GM12878 (cell line): Measurements from ENCODE around the gene CHIA. TPM values are rescaled to one million over a fixed set of nuclear protein-coding genes. Genes with fewer than 3 reads are reported as not detected.

Experiments
- ATAC-seq: fragments of 200-7000 bp; cut with Tn5 transposase; 3 replicates; pipeline ENCODE4 v1.9.1; 2020; ENCODE audit warnings: mild to moderate bottlenecking, moderate library complexity
- BruUV-seq: library from RNA; stranded (reverse); fragments of 400-500 nt; replicated peaks from 2 replicates; lab custom pipeline; 2021; lab: Mats Ljungman, UMichigan
- CTCF ChIA-PET: fragments of 300-600 bp; sonication (Branson Sonifier 250); formaldehyde crosslinking; extraction: SDS; loops from one replicate; lab custom pipeline; 2021; ENCODE audit warnings: inconsistent platforms; lab: Yijun Ruan, JAX
- POLR2A ChIA-PET: fragments of 350-600 bp; formaldehyde crosslinking; extraction: SDS; loops from one replicate; lab custom pipeline; 2021; ENCODE audit warnings: inconsistent platforms; lab: Charles Lee
- RAD21 ChIA-PET: fragments of 300-600 bp; sonication (Branson Sonifier 250); formaldehyde crosslinking; loops from one replicate; lab custom pipeline; 2023; ENCODE audit warnings: antibody characterized with exemption; ENCODE audit not compliant: unreplicated experiment; lab: Charles Lee
- SMC1A ChIA-PET: fragments of 300-600 bp; sonication (Branson Sonifier 250); formaldehyde crosslinking; loops from one replicate; lab custom pipeline; 2023; ENCODE audit not compliant: unreplicated experiment, uncharacterized antibody; lab: Charles Lee
- DNase-seq: peaks from one replicate; pipeline ENCODE4 v3.0.0-alpha.2; 2011; ENCODE audit warnings: low read depth, low spot score
- FAIRE-seq: peaks from 3 replicates; lab custom pipeline; 2011; peaks lifted over from hg19 to GRCh38; lab: Jason Lieb, UNC
- H2AFZ ChIP-seq: 2 replicates; pipeline ENCODE4 v1.6.0; 2011; ENCODE audit warnings: low read depth, low read length, control low read depth; ENCODE audit not compliant: control insufficient read depth
- H3K27ac ChIP-seq: 2 replicates; pipeline ENCODE4 v1.5.1; 2011; ENCODE audit warnings: control low read depth; ENCODE audit not compliant: control insufficient read depth, insufficient read depth
- H3K27me3 ChIP-seq, 2 experiments: replicated peaks in 1 of 2; 2 replicates each; pipeline versions ENCODE4 v1.6.0 to v1.6.1; 2011; ENCODE audit warnings: low read length in 1 of 2; ENCODE audit not compliant: control insufficient read depth in 2 of 2, insufficient read depth in 2 of 2
- H3K36me3 ChIP-seq, 2 experiments: 2 replicates each; pipeline ENCODE4 v1.5.1; 2011; ENCODE audit warnings: low read length in 1 of 2; ENCODE audit not compliant: control insufficient read depth in 2 of 2, insufficient read depth in 2 of 2
- H3K4me1 ChIP-seq: 2 replicates; pipeline ENCODE4 v1.6.1; 2011; ENCODE audit warnings: mild to moderate bottlenecking, low read length, moderate library complexity, mixed read lengths; ENCODE audit not compliant: control insufficient read depth, insufficient read depth
- H3K4me2 ChIP-seq: 2 replicates; pipeline ENCODE4 v1.6.0; 2011; ENCODE audit warnings: control low read depth; ENCODE audit not compliant: control insufficient read depth, insufficient read depth
- H3K4me3 ChIP-seq: fragments of 200-600 bp; sonication (generic); 2 replicates; pipeline ENCODE4 v1.5.1; 2016
- H3K79me2 ChIP-seq: 2 replicates; pipeline ENCODE4 v1.6.0; 2011; ENCODE audit warnings: low read length; ENCODE audit not compliant: control insufficient read depth, insufficient read depth
- H3K9ac ChIP-seq: 2 replicates; pipeline ENCODE4 v1.8.0; 2011; ENCODE audit warnings: low read length, control low read depth, mixed read lengths; ENCODE audit not compliant: control insufficient read depth, insufficient read depth
- H3K9me3 ChIP-seq: replicated peaks from 3 replicates; pipeline ENCODE4 v1.5.1; 2011; ENCODE audit warnings: mild to moderate bottlenecking, low read length; ENCODE audit not compliant: control insufficient read depth, insufficient read depth
- H4K20me1 ChIP-seq: 2 replicates; pipeline ENCODE4 v1.6.0; 2011; ENCODE audit not compliant: control insufficient read depth, insufficient read depth
- WGBS: methylation state at CpG from one replicate; pipeline ENCODE4 v1.1.6; 2016; ENCODE audit warnings: low lambda C conversion rate; ENCODE audit not compliant: insufficient replicate concordance, insufficient coverage; ENCODE audit errors: missing lambda C conversion rate; 5-methylcytosine and 5-hydroxymethylcytosine counted together
- in situ Hi-C: fragments of 300-500 bp; cut with MboI; formaldehyde crosslinking; loops from 9 replicates; pipeline ENCODE4 v1.14.3; 2018; ENCODE audit warnings: mixed read lengths
- intact Hi-C: fragments of 100-400 bp; cut with micrococcal nuclease; formaldehyde crosslinking; loops from one replicate; pipeline ENCODE4 v1.14.2; 2022; ENCODE audit not compliant: unreplicated experiment
- polyA plus RNA-seq, 11 experiments: library from polyadenylated mRNA; depleted of rRNA in 4 of 11; unstranded in 6 of 11; stranded (reverse) in 5 of 11; fragments of >200 nt; fragmentation: Nextera tagmentation in 4 of 11; fragmentation: Illumina TruSeq in 1 of 11; extraction: Ambion mirVana in 4 of 11; extraction: Trizol in 1 of 11; gene quantifications; 1 replicate in 1 of 11; 2 replicates in 10 of 11; pipeline versions ENCODE4 v1.2.1 to v1.2.3, GENCODE V29; 2011 to 2016; ENCODE audit warnings: inconsistent platforms in 2 of 11, missing spikeins in 2 of 11, low read depth in 1 of 11
- total RNA-seq, 4 experiments: library from RNA; depleted of rRNA in 3 of 4; stranded (reverse); fragments of >200 nt in 3 of 4; fragmentation: Illumina TruSeq in 1 of 4; extraction: Trizol in 1 of 4; gene quantifications; 2 replicates each; pipeline versions ENCODE4 v1.2.1 to v1.2.3, GENCODE V29; 2013 to 2021
- TF ChIP-seq, protein P1 (sequence below): fragments of 450-650 bp; formaldehyde crosslinking; IDR thresholded peaks from 2 replicates; pipeline ENCODE4 v1.5.0; 2022; ENCODE audit warnings: mild to moderate bottlenecking, missing genetic modification characterization
- TF ChIP-seq, protein P2 (sequence below): fragments of 450-650 bp; IDR thresholded peaks from 2 replicates; pipeline ENCODE4 v1.6.1; 2016; ENCODE audit warnings: mild to moderate bottlenecking
- TF ChIP-seq, protein P3 (sequence below): fragments of 450-650 bp; formaldehyde crosslinking; IDR thresholded peaks from 2 replicates; pipeline ENCODE4 v1.4.0; 2022; ENCODE audit warnings: mild to moderate bottlenecking, moderate library complexity
- TF ChIP-seq, protein P4 (sequence below): IDR thresholded peaks from 2 replicates; pipeline ENCODE4 v1.6.1; 2011; ENCODE audit warnings: borderline replicate concordance, low read depth, mild to moderate bottlenecking, moderate library complexity, mixed read lengths, low read length; ENCODE audit not compliant: insufficient read depth; ENCODE audit errors: extremely low read length

Gene CHIA
- total and polyA plus RNA-seq, 10 of the 15 experiments (the other 5 are each of a cell fraction or from before 2014, with no cell fraction given), result 0.21 TPM; not detected in 9

DNA sequence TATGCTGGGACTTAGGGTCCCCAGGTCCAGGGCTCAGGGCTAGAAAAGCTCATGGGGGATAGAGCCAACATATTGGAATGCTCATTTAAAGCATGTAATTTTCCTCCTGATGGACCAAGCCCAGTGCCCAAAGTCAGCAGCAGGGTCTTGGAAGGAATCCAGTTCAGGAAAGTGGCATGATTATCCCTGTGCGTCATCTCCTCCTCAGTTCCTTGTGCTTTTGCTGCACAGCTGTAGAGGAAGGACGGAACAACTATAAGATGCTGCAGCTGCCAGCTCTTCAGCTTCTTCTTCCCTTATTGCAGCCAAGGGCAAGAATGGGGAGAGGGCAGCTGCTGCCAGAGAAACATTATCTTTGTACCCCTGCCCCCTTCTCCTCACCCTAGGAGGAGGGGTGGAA lies 78.5 kb downstream of the CHIA start:
- CTCF ChIA-PET, result interaction anchor here (0.6 to 1.3 kb wide), 2 partner anchors 185 to 395 kb away, joined by 3 read pairs; no protein-coding TSS in a partner anchor
- no peak for FAIRE-seq
- Histone ChIP-seq H3K4me2 (no peak overlapping the region), H2AFZ (no peak overlapping the region), H3K4me3 (no peak overlapping the region), H3K9ac (no peak overlapping the region), H3K79me2 (no peaks in the 10 kb centered on the region), H3K36me3 (no peaks in the 10 kb centered on the region)
- in situ Hi-C loops (no loop called here), intact Hi-C loops (no loop called here)
- ATAC-seq, result no peak
- BruUV-seq, result no TSS peak
- TF ChIP-seq, protein P1, sequence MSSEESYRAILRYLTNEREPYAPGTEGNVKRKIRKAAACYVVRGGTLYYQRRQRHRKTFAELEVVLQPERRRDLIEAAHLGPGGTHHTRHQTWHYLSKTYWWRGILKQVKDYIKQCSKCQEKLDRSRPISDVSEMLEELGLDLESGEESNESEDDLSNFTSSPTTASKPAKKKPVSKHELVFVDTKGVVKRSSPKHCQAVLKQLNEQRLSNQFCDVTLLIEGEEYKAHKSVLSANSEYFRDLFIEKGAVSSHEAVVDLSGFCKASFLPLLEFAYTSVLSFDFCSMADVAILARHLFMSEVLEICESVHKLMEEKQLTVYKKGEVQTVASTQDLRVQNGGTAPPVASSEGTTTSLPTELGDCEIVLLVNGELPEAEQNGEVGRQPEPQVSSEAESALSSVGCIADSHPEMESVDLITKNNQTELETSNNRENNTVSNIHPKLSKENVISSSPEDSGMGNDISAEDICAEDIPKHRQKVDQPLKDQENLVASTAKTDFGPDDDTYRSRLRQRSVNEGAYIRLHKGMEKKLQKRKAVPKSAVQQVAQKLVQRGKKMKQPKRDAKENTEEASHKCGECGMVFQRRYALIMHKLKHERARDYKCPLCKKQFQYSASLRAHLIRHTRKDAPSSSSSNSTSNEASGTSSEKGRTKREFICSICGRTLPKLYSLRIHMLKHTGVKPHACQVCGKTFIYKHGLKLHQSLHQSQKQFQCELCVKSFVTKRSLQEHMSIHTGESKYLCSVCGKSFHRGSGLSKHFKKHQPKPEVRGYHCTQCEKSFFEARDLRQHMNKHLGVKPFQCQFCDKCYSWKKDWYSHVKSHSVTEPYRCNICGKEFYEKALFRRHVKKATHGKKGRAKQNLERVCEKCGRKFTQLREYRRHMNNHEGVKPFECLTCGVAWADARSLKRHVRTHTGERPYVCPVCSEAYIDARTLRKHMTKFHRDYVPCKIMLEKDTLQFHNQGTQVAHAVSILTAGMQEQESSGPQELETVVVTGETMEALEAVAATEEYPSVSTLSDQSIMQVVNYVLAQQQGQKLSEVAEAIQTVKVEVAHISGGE (CRISPR knock-in tag), result no peak
- TF ChIP-seq, protein P2, sequence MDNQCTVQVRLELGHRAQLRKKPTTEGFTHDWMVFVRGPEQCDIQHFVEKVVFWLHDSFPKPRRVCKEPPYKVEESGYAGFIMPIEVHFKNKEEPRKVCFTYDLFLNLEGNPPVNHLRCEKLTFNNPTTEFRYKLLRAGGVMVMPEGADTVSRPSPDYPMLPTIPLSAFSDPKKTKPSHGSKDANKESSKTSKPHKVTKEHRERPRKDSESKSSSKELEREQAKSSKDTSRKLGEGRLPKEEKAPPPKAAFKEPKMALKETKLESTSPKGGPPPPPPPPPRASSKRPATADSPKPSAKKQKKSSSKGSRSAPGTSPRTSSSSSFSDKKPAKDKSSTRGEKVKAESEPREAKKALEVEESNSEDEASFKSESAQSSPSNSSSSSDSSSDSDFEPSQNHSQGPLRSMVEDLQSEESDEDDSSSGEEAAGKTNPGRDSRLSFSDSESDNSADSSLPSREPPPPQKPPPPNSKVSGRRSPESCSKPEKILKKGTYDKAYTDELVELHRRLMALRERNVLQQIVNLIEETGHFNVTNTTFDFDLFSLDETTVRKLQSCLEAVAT, result no peak
- TF ChIP-seq, protein P3, sequence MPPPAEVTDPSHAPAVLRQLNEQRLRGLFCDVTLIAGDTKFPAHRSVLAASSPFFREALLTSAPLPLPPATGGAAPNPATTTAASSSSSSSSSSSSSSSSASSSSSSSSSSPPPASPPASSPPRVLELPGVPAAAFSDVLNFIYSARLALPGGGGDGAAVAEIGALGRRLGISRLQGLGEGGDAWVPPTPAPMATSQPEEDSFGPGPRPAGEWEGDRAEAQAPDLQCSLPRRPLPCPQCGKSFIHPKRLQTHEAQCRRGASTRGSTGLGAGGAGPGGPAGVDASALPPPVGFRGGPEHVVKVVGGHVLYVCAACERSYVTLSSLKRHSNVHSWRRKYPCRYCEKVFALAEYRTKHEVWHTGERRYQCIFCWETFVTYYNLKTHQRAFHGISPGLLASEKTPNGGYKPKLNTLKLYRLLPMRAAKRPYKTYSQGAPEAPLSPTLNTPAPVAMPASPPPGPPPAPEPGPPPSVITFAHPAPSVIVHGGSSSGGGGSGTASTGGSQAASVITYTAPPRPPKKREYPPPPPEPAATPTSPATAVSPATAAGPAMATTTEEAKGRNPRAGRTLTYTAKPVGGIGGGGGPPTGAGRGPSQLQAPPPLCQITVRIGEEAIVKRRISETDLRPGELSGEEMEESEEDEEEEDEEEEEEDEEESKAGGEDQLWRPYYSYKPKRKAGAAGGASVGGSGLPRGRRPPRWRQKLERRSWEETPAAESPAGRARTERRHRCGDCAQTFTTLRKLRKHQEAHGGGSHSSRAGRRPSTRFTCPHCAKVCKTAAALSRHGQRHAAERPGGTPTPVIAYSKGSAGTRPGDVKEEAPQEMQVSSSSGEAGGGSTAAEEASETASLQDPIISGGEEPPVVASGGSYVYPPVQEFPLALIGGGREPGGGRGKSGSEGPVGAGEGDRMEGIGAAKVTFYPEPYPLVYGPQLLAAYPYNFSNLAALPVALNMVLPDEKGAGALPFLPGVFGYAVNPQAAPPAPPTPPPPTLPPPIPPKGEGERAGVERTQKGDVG (CRISPR knock-in tag), result no peak
- TF ChIP-seq, protein P4, sequence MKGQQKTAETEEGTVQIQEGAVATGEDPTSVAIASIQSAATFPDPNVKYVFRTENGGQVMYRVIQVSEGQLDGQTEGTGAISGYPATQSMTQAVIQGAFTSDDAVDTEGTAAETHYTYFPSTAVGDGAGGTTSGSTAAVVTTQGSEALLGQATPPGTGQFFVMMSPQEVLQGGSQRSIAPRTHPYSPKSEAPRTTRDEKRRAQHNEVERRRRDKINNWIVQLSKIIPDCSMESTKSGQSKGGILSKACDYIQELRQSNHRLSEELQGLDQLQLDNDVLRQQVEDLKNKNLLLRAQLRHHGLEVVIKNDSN, result no peak
- TF ChIP-seq, all 136 proteins: peak for 0
- no peak overlapping the region for H3K27ac ChIP-seq
- WGBS, result 32% methylated on average over 2 of the region's 2 CpGs
- no peak for DNase-seq
- H3K4me1 ChIP-seq, result no peaks in the 10 kb centered on the region
- H4K20me1 ChIP-seq, result no peaks in the 10 kb centered on the region
- RAD21 ChIA-PET, result no interaction called here
- POLR2A ChIA-PET, result interaction anchor here (0.5 kb wide), 1 partner anchor 34 kb away, joined by 4 read pairs; no protein-coding TSS in a partner anchor
- SMC1A ChIA-PET, result interaction anchor here (1.3 kb wide), 1 partner anchor 35 kb away, joined by 5 read pairs; no protein-coding TSS in a partner anchor
- no peaks in the 10 kb centered on the region; the same call in 2 of the 3 replicates for H3K9me3 ChIP-seq
- H3K27me3 ChIP-seq, result peaks cover 2 to 4% of the 10 kb centered on the region in 2 experiments; a peak in 3 of 4 replicates
